OCI-LY7 (cell line): ENCODE measurements around the gene CATSPER1. TPM values are rescaled to one million over a fixed set of nuclear protein-coding genes. Genes with fewer than 3 reads are reported as not detected.

Experiments
- BruUV-seq: library from RNA; stranded (reverse); fragments of 400-500 nt; replicated peaks from 2 replicates; lab custom pipeline; 2021; lab: Mats Ljungman, UMichigan
- CTCF ChIA-PET: fragments of 300-600 bp; sonication (Branson Sonifier 250); formaldehyde crosslinking; loops from one replicate; lab custom pipeline; 2022; ENCODE audit warnings: antibody characterized with exemption; ENCODE audit not compliant: unreplicated experiment; lab: Charles Lee
- POLR2A ChIA-PET: fragments of 300-600 bp; sonication (Branson Sonifier 250); formaldehyde crosslinking; loops from one replicate; lab custom pipeline; 2022; ENCODE audit warnings: antibody characterized with exemption; lab: Charles Lee
- DNase-seq: peaks from one replicate; pipeline ENCODE4 v3.0.0-alpha.2; 2015; ENCODE audit warnings: low spot score
- H2AFZ ChIP-seq: fragments of 200-600 bp; sonication (generic), shearing (Covaris generic); 2 replicates; pipeline ENCODE4 v1.6.1; 2014; ENCODE audit warnings: mild to moderate bottlenecking, antibody characterized with exemption, low read length, moderate library complexity
- H3K27ac ChIP-seq: fragments of 200-600 bp; sonication (generic); 2 replicates; pipeline ENCODE4 v1.5.1; 2014; ENCODE audit warnings: mixed run types, low read depth, mild to moderate bottlenecking, moderate library complexity, low read length, inconsistent platforms; ENCODE audit not compliant: poor library complexity, severe bottlenecking
- H3K36me3 ChIP-seq: fragments of 200-600 bp; sonication (generic); 2 replicates; pipeline ENCODE4 v1.6.1; 2014; ENCODE audit warnings: mild to moderate bottlenecking, antibody characterized with exemption, low read length, moderate library complexity, mixed read lengths; ENCODE audit not compliant: insufficient read depth
- H3K4me1 ChIP-seq: fragments of 200-600 bp; sonication (generic); 2 replicates; pipeline ENCODE4 v1.5.1; 2014; ENCODE audit warnings: mild to moderate bottlenecking, low read length; ENCODE audit not compliant: insufficient read depth, poor library complexity, severe bottlenecking
- H3K4me2 ChIP-seq: fragments of 200-600 bp; sonication (generic); 2 replicates; pipeline ENCODE4 v1.6.1; 2014; ENCODE audit warnings: mild to moderate bottlenecking, low read length
- H3K4me3 ChIP-seq: fragments of 200-600 bp; sonication (generic); 2 replicates; pipeline ENCODE4 v1.5.1; 2014; ENCODE audit warnings: mild to moderate bottlenecking, low read depth, low read length; ENCODE audit not compliant: poor library complexity, severe bottlenecking
- H3K79me2 ChIP-seq: fragments of 200-600 bp; sonication (generic); 2 replicates; pipeline ENCODE4 v1.6.1; 2016; ENCODE audit warnings: low read depth, mild to moderate bottlenecking, low read length, moderate library complexity, mixed read lengths; ENCODE audit not compliant: insufficient read depth
- H3K9me2 ChIP-seq: fragments of 200-600 bp; sonication (generic); 2 replicates; pipeline ENCODE4 v1.6.1; 2016; ENCODE audit warnings: mild to moderate bottlenecking, low read length, mixed read lengths; ENCODE audit not compliant: insufficient read depth
- H3K9me3 ChIP-seq: fragments of 200-600 bp; sonication (generic); 2 replicates; pipeline ENCODE4 v1.6.1; 2014; ENCODE audit warnings: mild to moderate bottlenecking, mixed run types, low read length, mixed read lengths
- H4K20me1 ChIP-seq: fragments of 200-600 bp; sonication (generic); 2 replicates; pipeline ENCODE4 v1.6.1; 2014; ENCODE audit warnings: mild to moderate bottlenecking, antibody characterized with exemption, low read length, moderate library complexity, mixed read lengths; ENCODE audit not compliant: insufficient read depth
- EZH2phosphoT487 ChIP-seq: fragments of 200-600 bp; sonication (generic); IDR thresholded peaks from 2 replicates; pipeline ENCODE4 v1.6.1; 2018; ENCODE audit warnings: low read depth, borderline replicate concordance, mild to moderate bottlenecking, mixed run types, antibody characterized with exemption, low read length, moderate library complexity, mixed read lengths
- intact Hi-C: fragments of 100-400 bp; cut with micrococcal nuclease; formaldehyde crosslinking; loops from one replicate; pipeline ENCODE4 v1.10.0; 2022; ENCODE audit not compliant: unreplicated experiment
- total RNA-seq, 2 experiments: library from RNA; depleted of rRNA in 1 of 2; stranded (reverse); fragments of >200 nt in 1 of 2; shearing (Covaris generic) in 1 of 2; gene quantifications; 2 replicates each; pipeline ENCODE4 v1.2.3, GENCODE V29; 2014 to 2022
- TF ChIP-seq, protein P1 (sequence below): fragments of 200-600 bp; sonication (generic); conservative IDR thresholded peaks from 2 replicates; pipeline ENCODE4 v1.5.1; 2014; ENCODE audit warnings: mild to moderate bottlenecking, antibody characterized with exemption, low read length, moderate library complexity, mixed read lengths

Gene CATSPER1
- total RNA-seq, 2 experiments from 2014 or later = not detected

DNA sequence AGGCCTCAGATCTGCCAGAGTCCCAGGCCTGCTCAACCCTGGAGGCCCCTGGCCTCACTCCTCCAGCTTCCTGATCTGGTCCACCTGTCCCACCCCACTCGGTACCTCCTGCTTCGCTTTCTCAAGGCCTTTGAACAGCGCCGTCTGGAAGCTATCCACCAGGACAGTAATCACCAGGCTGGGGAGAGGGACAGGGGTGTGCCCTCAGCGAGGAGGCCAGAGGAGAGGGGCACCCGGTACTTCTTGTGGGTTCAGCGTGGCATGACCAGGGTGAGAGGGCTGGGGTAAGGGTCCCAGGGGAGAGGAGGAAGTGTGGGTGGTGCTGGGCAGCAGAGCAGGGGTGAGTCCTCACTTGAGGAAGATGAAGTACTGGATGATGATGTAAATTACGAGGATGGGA, 6.1 kb downstream of the CATSPER1 start:
- no peak overlapping the region for H3K4me3 ChIP-seq
- no peaks in the 10 kb centered on the region for H3K4me1 ChIP-seq
- no peak for DNase-seq
- H3K4me2 ChIP-seq = no peak overlapping the region
- H3K9me3 ChIP-seq = no peaks in the 10 kb centered on the region
- no peak overlapping the region for H2AFZ ChIP-seq
- no peak overlapping the region for H3K27ac ChIP-seq
- CTCF ChIA-PET = no interaction called here
- no peaks in the 10 kb centered on the region for H3K9me2 ChIP-seq
- H3K36me3 ChIP-seq = no peaks in the 10 kb centered on the region
- intact Hi-C loops = no loop called here
- H4K20me1 ChIP-seq = no peaks in the 10 kb centered on the region
- TF ChIP-seq EZH2phosphoT487 = no peak
- BruUV-seq = no TSS peak
- POLR2A ChIA-PET = interaction anchor here (0.6 to 0.7 kb wide), 2 partner anchors 308 to 325 kb away, joined by 3 to 4 read pairs; partner anchors contain the start of gene KAT5
- H3K79me2 ChIP-seq = no peaks in the 10 kb centered on the region

DNA sequence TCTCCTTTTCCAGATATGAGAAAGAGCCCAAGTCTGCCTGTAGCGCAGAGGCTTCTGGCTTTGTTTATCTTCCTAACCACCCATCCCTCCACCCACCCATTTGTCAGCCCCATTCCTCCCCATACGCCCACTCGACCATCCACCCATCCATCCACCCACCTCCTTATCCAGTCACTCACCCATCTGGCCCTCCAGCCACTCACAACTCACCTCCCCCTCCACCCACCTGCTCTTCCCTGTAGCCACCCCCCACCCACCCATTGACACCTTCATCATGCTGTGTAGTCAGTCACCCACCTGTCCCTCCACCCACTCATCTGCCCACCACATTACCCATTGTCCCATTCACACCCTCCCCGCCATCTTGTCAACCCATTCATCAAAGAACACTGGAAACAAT, 9.0 kb downstream of the CATSPER1 start:
- H3K79me2 ChIP-seq = no peaks in the 10 kb centered on the region
- H3K27ac ChIP-seq = no peak overlapping the region
- H3K4me3 ChIP-seq = no peak overlapping the region
- no peak overlapping the region for H3K4me2 ChIP-seq
- H3K9me3 ChIP-seq = no peaks in the 10 kb centered on the region
- DNase-seq = no peak
- no peak for TF ChIP-seq EZH2phosphoT487
- TF ChIP-seq, protein P1, sequence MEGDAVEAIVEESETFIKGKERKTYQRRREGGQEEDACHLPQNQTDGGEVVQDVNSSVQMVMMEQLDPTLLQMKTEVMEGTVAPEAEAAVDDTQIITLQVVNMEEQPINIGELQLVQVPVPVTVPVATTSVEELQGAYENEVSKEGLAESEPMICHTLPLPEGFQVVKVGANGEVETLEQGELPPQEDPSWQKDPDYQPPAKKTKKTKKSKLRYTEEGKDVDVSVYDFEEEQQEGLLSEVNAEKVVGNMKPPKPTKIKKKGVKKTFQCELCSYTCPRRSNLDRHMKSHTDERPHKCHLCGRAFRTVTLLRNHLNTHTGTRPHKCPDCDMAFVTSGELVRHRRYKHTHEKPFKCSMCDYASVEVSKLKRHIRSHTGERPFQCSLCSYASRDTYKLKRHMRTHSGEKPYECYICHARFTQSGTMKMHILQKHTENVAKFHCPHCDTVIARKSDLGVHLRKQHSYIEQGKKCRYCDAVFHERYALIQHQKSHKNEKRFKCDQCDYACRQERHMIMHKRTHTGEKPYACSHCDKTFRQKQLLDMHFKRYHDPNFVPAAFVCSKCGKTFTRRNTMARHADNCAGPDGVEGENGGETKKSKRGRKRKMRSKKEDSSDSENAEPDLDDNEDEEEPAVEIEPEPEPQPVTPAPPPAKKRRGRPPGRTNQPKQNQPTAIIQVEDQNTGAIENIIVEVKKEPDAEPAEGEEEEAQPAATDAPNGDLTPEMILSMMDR = no peak
- BruUV-seq = no TSS peak
- no peaks in the 10 kb centered on the region for H3K36me3 ChIP-seq
- intact Hi-C loops = no loop called here
- H4K20me1 ChIP-seq = no peaks in the 10 kb centered on the region
- ChIA-PET POLR2A (no interaction called here), CTCF (no interaction called here)
- H3K4me1 ChIP-seq = no peaks in the 10 kb centered on the region
- H3K9me2 ChIP-seq = no peaks in the 10 kb centered on the region
- no peak overlapping the region for H2AFZ ChIP-seq

DNA sequence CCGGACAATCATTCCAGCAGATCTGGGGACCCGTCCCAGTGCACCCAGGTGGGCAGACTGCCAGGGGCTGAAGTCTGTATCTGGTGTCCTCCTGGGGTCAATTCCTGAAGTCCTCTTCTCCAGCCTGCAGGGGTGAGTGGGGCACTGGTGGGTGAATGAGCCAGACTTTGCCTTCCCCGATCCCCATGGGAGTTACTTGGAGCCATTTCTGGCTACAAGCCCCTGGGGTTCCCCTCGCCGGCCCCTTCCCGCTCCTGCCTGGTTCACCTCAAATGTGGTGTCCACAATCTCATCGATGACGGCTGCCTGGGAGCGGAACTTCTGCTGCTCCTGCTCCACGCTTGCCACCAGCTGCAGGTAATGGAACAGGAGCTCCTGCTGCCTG, 9.5 kb downstream of the CATSPER1 start:
- CTCF ChIA-PET = no interaction called here
- intact Hi-C loops = no loop called here
- Histone ChIP-seq H3K36me3 (no peaks in the 10 kb centered on the region), H3K27ac (no peak overlapping the region), H3K9me3 (no peaks in the 10 kb centered on the region), H3K9me2 (no peaks in the 10 kb centered on the region), H3K4me3 (no peak overlapping the region), H4K20me1 (no peaks in the 10 kb centered on the region), H2AFZ (no peak overlapping the region), H3K4me2 (no peak overlapping the region), H3K4me1 (no peaks in the 10 kb centered on the region), H3K79me2 (no peaks in the 10 kb centered on the region)
- DNase-seq = no peak
- TF ChIP-seq EZH2phosphoT487 = no peak
- TF ChIP-seq, protein P1 = no peak
- BruUV-seq = no TSS peak
- POLR2A ChIA-PET = interaction anchor here (0.6 kb wide), 1 partner anchor 129 kb away, joined by 3 read pairs; the partner anchor contains the start of gene FIBP
